MG63 (cell line): ENCODE results near the gene PBX2. TPM values are rescaled to one million over a fixed set of nuclear protein-coding genes. Genes with fewer than 3 reads are reported as not detected.
A peak's percentile ranks its signal among the peaks of the same experiment; 100 is the strongest.

Experiments used
- DNase-seq: peaks from one replicate; pipeline ENCODE4 v3.0.0-alpha.2; 2020
- H3K27me3 ChIP-seq: fragments of 250-450 bp; sonication (Bioruptor Pico); 2 replicates; pipeline ENCODE4 v1.5.1; 2020; ENCODE audit warnings: mild to moderate bottlenecking, moderate library complexity
- H3K36me3 ChIP-seq: fragments of 250-450 bp; sonication (Bioruptor Pico); 2 replicates; pipeline ENCODE4 v1.5.1; 2020; ENCODE audit warnings: mild to moderate bottlenecking, moderate library complexity
- H3K4me3 ChIP-seq: fragments of 250-450 bp; sonication (Bioruptor Pico); 2 replicates; pipeline ENCODE4 v1.5.1; 2020; ENCODE audit warnings: mild to moderate bottlenecking, moderate library complexity
- H3K9me3 ChIP-seq: fragments of 250-450 bp; sonication (Bioruptor Pico); 2 replicates; pipeline ENCODE4 v1.5.1; 2020; ENCODE audit warnings: mild to moderate bottlenecking, moderate library complexity
- total RNA-seq: library from RNA; depleted of rRNA; stranded (reverse); fragments of >200 nt; shearing (Covaris generic); gene quantifications from 2 replicates; pipeline ENCODE4 v1.2.3, GENCODE V29; 2014; ENCODE audit warnings: low replicate concordance

Gene PBX2
- total RNA-seq, 1 experiment from 2014 or later = 10.9 TPM

DNA sequence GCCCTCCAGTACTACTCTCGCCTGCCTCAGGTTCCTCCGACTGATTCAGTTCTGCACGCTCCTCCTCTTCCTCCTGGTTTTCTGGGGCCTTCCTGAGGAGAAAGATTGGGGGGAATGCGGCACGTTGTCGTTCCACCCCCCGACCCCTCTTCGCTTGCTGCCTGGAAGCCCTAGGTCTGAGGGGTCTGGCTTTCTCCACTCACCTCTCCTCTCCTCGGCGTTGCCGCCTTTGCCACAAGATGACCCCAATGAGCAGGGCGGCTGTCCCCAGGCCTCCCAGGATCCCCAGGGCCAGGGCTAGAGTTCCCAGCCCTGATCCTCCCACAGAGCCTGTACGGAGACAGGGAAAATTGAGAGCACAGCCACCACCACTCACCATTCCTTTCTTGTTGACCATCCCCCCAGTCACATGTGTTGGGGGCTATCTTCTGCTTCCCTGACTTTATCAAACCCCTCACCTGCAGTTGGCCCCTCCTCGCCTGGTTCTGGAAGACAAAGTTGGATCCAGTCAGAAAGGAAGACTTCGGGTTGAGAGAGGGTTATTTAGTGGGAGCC, 8.8 kb downstream of the PBX2 start:
- no peak for DNase-seq
- no peak overlapping the region for H3K4me3 ChIP-seq
- H3K27me3 ChIP-seq = no peaks in the 10 kb centered on the region
- H3K36me3 ChIP-seq = no peaks in the 10 kb centered on the region
- no peaks in the 10 kb centered on the region for H3K9me3 ChIP-seq

GRCh38 chr6:32179766-32180405, 10.1 kb downstream of the PBX2 start:
- Histone ChIP-seq H3K36me3 (no peaks in the 10 kb centered on the region), H3K27me3 (no peaks in the 10 kb centered on the region), H3K9me3 (no peaks in the 10 kb centered on the region), H3K4me3 (no peak overlapping the region)
- DNase-seq = no peak

- H3K36me3 ChIP-seq = no peaks in the 10 kb centered on the region
- peak overlapping the region; percentile 66 for H3K4me3 ChIP-seq
- H3K27me3 ChIP-seq = no peaks in the 10 kb centered on the region
- DNase-seq = no peak
- H3K9me3 ChIP-seq = no peaks in the 10 kb centered on the region
Measured at GRCh38 chr6:32178547-32179440, 11.2 kb downstream of the PBX2 start.

DNA sequence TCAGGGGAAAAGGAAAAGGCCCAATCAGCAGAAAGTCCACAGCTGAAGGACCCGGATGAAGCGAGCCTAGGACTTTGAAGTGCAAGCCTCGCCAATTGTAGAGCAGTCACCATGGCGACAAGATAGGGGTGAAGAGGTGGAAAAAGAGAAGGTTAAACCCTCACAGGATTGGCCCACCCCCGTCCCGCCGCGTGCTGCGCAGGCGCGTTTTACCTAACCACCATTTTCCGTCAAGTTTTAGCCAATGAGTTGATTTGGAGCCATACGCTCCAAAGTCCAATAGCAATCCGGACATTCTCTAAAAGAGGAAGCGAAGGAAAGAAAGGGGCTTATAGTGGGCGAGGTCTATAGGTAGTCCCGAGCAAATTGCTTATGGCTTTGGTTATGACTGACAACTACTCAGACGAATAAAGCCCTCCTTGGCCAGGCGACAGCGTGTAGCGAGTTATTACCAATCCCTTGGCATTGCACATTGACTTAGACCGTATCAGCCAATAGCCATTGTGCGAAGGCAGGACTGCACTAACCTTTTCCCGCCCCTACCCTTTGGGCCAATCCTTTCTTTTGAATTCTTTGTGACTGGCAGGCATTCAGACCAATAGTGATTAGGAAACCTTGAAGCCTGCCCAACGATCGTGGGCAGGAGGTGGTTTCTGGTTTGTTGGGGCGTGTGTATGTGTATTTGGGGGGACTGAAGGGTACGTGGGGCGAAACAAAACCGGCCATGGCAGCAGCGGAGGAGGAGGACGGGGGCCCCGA, 12.0 kb downstream of the PBX2 start, which contains the start of gene RNF5:
TSS of gene RNF5 (plus strand) at position 618 of the 759 bp plus-strand sequence. CDS start at position 725, 107 bp downstream.
- no peaks in the 10 kb centered on the region for H3K9me3 ChIP-seq
- peak; percentile 95 for DNase-seq
- H3K27me3 ChIP-seq = no peaks in the 10 kb centered on the region
- H3K36me3 ChIP-seq = no peaks in the 10 kb centered on the region
- H3K4me3 ChIP-seq = peak within 1 kb of the TSS; percentile 66

- Histone ChIP-seq H3K27me3 (no peaks in the 10 kb centered on the region), H3K4me3 (peak overlapping the region; percentile 66), H3K36me3 (no peaks in the 10 kb centered on the region), H3K9me3 (no peaks in the 10 kb centered on the region)
- DNase-seq = no peak
Measured at GRCh38 chr6:32177183-32177787, 12.7 kb downstream of the PBX2 start.

GRCh38 chr6:32176476-32177182, 13.4 kb downstream of the PBX2 start:
- Histone ChIP-seq H3K36me3 (no peaks in the 10 kb centered on the region), H3K27me3 (no peaks in the 10 kb centered on the region), H3K4me3 (peak overlapping the region; percentile 66), H3K9me3 (no peaks in the 10 kb centered on the region)
- no peak for DNase-seq

- Histone ChIP-seq H3K9me3 (no peaks in the 10 kb centered on the region), H3K4me3 (peak within 1 kb of the TSS; percentile 66), H3K27me3 (no peaks in the 10 kb centered on the region), H3K36me3 (no peaks in the 10 kb centered on the region)
- peak; percentile 95 for DNase-seq
Measured at GRCh38 chr6:32175711-32176475, 14.1 kb downstream of the PBX2 start, which contains the start of gene AGPAT1. Gene AGPAT1, minus strand, starts transcription at chr6:32176084. Its CDS starts 4,588 bp downstream, at chr6:32171496.

DNA sequence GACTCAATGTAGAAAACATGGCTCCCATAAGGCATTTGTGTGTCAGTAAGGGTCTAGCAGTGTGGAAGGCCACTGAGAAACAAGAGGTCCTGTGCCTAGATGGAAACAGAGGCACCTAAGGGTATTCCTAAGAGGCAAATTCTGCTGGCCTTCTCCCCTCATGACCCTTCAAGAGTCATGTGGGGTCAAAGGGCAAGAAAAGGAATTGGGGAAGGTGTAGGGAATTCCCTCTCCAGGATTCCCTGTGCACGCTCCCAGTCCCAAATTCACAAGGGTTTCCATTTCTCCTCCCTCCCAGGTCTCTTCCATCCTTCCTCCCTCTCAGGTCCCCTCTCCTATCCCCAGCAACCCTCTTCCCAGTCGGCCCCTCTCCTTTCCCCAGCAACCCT, 14.7 kb downstream of the PBX2 start:
- DNase-seq = no peak
- no peaks in the 10 kb centered on the region for H3K9me3 ChIP-seq
- H3K36me3 ChIP-seq = no peaks in the 10 kb centered on the region
- H3K27me3 ChIP-seq = no peaks in the 10 kb centered on the region
- H3K4me3 ChIP-seq = peak overlapping the region; percentile 66

GRCh38 chr6:32174416-32174815, 15.6 kb downstream of the PBX2 start:
- H3K4me3 ChIP-seq = no peak overlapping the region
- no peak for DNase-seq
- H3K9me3 ChIP-seq = no peaks in the 10 kb centered on the region
- no peaks in the 10 kb centered on the region for H3K36me3 ChIP-seq
- H3K27me3 ChIP-seq = no peaks in the 10 kb centered on the region

GRCh38 chr6:32173051-32173727, 16.8 kb downstream of the PBX2 start:
- Histone ChIP-seq H3K27me3 (no peaks in the 10 kb centered on the region), H3K9me3 (no peaks in the 10 kb centered on the region), H3K36me3 (no peaks in the 10 kb centered on the region), H3K4me3 (no peak overlapping the region)
- DNase-seq = no peak

GRCh38 chr6:32171234-32171633, 18.8 kb downstream of the PBX2 start:
- no peaks in the 10 kb centered on the region for H3K27me3 ChIP-seq

DNA sequence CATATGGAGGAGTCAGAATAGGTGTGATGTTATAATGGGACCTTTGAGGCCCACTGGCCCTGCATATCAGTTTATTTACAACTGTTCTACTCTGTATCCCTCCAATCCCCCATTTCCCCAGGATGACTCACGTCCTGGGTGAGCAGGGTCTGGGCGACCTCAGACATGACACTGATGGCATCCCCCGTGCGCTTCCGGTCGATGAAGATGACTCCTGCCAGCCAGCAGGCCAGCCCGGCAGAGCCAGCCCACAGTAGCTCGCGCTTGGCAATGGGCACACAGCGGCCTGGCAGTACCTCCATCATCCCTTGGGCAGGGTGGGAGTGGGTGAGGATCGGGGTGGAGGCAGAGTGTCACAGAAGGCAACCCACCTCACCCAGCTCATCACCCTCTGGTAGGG, 19.7 kb downstream of the PBX2 start:
- DNase-seq = no peak
- Histone ChIP-seq H3K9me3 (no peaks in the 10 kb centered on the region), H3K36me3 (no peaks in the 10 kb centered on the region), H3K4me3 (no peak overlapping the region), H3K27me3 (no peaks in the 10 kb centered on the region)

More at GRCh38 chr6:32171234-32171633, 18.8 kb downstream of the PBX2 start:
- no peak overlapping the region for H3K4me3 ChIP-seq
- no peak for DNase-seq
- no peaks in the 10 kb centered on the region for H3K9me3 ChIP-seq
- no peaks in the 10 kb centered on the region for H3K36me3 ChIP-seq

DNA sequence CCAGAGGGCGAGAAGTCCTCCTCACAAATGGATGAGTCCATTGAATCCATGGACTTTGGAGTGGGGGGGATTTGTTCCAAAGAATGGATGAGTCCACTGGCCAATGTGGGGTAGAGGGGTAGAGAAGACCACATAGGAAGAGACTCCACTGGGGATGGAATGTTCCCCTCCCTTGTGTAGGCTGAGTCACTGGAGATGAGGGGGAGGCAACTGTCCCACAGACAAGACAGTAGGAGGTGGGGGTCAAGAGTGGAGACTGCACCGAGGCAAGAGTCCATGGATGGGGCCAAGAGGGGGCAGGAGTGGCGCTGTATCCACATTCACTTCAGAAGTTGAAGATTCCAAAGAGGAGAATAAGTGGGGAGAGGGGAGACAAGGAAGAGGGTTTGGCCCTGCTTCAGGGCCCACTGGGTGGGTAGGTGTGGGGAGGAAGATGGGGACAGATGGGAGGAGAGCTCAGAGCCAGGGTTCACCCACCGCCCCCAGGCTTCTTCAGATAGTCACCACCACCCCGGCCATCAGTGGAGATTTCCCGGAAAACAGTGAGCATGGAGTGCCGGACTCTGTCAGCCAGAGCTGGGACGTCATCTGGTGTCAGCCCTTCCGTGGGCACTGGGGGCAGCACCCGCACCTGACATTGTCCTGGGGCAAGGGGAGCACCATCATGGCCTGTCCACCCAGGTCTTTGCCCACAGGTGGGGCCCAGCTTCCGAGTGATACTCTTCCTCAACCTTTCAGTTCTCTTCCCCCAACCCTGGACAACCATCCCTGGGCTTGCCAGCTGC, 21.0 kb downstream of the PBX2 start:
- Histone ChIP-seq H3K27me3 (no peaks in the 10 kb centered on the region), H3K4me3 (no peak overlapping the region), H3K9me3 (no peaks in the 10 kb centered on the region), H3K36me3 (no peaks in the 10 kb centered on the region)
- DNase-seq = no peak

- no peak overlapping the region for H3K4me3 ChIP-seq
- DNase-seq = no peak
- H3K9me3 ChIP-seq = no peaks in the 10 kb centered on the region
- H3K36me3 ChIP-seq = no peaks in the 10 kb centered on the region
- H3K27me3 ChIP-seq = no peaks in the 10 kb centered on the region
Measured at GRCh38 chr6:32168350-32168749, 21.7 kb downstream of the PBX2 start.
